HG03354 (cell line): ENCODE results near the gene TPRA1.
"Not testable (repeated sequence)": the region's sequence is repeated elsewhere in the genome, so short reads cannot be mapped to it uniquely, and the experiment has no call there.

Experiments used
- ATAC-seq: cut with Tn5 transposase; IDR thresholded peaks from one replicate; pipeline ENCODE4 v1.9.1; 2021; ENCODE audit warnings: mild to moderate bottlenecking; ENCODE audit not compliant: unreplicated experiment, poor library complexity, severe bottlenecking

The TPRA1 gene

DNA sequence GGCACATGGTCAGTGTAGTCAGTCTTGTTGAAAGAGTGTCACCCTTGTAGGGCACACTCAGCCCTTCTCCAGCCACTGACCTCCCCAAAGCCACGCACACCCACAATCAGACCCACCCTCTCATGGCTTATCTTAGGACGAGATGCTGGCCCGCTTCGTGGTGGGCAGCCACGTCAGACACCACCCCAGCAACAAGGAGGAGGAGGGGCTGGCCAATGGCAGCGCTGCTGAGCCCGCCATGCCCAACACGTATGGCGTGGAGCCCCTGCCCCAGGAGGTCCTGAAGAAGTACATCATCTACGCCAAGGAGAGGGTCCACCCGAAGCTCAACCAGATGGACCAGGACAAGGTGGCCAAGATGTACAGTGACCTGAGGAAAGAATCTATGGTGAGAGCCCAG is 28.4 kb upstream of the TPRA1 start:
- ATAC-seq, result no peak

DNA sequence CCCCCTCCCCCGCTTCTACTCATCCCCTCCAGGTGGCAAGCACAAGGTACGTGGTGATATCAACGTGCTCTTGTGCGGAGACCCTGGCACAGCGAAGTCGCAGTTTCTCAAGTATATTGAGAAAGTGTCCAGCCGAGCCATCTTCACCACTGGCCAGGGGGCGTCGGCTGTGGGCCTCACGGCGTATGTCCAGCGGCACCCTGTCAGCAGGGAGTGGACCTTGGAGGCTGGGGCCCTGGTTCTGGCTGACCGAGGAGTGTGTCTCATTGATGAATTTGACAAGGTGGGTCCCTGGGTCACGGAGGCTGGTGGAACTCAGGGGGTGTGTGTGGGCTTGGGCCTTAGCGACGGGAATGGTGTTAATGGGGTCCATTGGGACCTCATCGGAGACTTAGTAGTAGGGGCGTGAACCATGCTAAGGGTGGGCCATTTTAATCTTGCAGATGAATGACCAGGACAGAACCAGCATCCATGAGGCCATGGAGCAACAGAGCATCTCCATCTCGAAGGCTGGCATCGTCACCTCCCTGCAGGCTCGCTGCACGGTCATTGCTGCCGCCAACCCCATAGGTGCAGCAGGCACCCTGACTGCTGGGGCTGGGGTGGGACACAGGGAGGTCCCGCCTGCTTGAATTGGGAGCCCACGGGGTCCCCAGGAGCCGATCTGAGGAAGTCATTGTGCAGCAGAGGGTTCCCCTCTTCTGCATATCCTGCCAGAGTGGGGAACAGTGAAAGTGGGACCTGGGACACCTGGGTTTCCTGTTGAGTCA is 26.5 kb upstream of the TPRA1 start:
- no peak for ATAC-seq

DNA sequence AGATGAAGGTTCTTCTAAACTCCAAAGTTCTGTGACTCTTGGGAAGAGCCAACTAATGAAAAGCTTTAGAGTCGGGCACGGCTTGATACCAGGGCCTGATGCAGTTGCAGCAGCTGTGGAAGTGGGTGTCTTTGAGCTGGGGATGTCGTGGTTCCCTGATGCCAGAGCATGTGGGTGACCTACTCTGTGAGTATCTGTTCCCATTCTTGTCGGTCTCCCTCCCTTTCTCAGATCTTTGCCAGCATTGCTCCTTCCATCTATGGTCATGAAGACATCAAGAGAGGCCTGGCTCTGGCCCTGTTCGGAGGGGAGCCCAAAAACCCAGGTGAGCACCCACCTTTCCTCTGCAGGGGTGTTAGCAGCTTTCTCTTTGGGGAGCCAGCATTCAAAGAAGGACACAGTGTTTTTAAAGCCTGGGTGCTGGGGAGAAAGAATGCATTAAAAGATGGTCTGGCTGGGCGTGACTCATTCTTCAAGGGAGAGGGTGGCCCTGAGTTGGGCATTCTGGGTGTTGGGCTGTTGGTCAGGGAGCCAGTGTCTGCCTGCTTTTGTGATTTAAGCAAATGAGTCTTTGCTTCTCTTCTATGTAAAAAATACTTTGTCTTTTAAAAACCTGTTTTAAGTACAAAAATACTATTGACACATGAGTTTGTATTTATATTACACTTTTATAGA is 25.2 kb upstream of the TPRA1 start:
- ATAC-seq, result no peak

DNA sequence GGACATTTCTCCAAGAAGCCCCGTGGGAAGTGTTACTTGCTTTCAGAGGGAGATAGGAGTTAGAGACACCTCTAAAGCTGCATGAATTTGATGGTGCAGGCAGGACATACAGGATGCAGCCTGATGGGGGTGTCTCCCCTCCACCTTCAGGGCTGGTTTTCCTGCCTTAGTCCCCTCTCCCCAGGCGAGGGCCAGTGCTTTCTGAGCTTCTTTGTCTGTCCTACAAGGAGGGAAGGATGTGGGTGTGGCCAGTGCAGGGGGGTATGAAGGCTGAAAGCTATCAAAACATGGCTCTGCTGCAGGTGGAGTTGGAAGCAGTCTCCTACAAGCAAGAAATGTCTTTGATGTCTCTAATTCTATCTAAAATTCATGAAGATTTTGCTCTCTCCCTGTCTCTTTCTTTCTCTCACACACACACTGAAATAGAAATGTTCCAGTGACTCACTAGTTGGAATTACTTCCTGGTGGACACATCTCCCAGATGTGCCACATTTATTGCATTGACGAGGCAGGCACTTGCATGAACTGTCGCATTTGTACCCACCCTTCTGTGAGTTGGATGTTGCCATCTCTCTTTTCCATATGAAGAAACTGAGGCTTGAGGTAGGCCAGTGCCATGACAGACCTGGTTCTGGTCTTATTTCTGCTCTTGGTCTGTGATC is 24.5 kb upstream of the TPRA1 start:
- ATAC-seq, result no peak

DNA sequence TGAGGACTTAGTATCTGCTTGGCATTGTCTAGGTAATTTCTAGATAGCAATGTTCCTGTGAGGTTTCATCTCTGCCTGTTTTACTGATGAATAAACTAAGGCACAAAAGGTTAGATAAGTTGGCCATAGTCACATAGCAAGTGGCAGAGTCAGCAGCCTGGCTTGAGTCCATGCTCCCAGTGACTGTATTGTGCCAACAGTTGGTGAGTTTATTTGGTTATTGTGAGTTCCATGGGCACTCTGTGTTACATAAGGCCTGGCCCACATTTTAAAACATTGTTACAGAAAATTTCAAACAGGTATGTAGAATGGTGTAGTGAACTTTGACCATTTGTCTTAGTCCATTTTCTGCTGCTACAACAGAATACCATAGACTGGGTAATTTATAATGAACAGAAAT is 22.9 kb upstream of the TPRA1 start:
- no peak for ATAC-seq

DNA sequence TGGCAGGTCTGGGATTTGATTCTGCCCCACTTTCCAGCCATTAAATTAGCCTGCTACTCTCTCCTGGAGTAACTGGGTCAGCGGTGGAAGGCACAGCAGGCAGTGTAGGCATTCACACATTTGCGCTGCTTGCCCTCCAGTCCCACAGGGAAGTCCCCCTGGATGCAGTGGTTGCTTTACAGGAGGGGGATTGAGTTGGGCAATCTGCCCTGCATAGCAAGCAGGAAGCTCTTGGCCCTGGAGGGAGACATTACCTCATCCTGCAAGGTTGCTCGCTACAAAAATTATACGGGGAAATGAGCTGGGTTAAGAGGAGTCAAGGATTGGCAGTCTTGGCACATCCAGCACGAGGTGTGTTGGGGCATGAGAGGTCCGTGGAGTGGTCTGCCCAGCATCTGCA is 22.4 kb upstream of the TPRA1 start:
- no peak for ATAC-seq

DNA sequence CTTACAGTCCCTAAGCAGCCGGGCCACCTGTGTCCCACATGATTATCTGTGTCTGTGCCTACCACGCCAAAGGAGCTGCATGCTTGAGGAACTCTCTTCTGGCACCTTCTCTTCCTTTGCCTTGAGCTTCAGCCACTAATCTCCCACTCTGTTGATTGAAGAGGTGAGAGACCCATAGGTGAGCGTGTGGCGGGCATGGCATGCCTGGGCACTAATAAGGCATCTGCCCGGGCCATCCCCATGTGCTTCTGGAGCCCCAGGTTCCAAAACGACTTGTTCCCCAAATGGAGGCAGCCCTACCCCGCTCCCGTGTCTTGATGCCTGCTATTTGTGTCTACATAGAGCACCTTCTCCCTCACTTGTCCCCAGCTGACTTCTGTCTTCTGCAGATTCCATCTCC is 20.7 kb upstream of the TPRA1 start:
- no peak for ATAC-seq

DNA sequence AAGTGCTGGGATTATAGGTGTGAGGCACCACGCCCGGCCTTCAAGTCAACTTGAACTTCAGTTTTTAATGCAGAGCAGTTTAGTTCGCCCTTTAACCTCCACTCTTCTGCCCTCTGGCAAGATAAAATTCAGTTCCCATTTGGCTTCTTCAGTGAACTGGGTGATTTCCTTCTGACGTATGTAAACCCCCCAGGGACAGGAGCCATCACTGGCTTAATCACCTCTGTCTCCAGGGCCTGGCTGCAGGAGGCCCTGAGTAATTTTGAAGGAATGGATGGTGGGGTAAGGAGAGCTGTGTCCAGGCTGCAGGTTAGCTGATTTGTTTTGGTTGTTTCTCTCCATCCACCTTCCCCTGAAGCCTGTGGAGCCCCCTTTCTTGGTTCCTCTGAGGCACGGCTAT is 19.6 kb upstream of the TPRA1 start:
- ATAC-seq, result no peak

DNA sequence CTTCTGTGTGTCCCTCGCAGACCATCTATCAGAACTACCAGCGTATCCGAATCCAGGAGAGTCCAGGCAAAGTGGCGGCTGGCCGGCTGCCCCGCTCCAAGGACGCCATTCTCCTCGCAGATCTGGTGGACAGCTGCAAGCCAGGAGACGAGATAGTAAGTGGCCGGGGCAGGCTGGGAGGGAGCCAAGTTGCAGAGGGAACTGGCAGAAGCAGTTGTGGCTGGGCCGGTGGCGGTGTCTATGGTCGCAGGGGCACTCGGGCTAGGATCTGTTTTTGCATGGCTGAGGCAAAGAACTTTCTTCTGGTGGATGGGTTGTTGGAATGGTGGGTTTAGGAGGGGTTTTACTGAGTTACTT is 17.8 kb upstream of the TPRA1 start:
- no peak for ATAC-seq

DNA sequence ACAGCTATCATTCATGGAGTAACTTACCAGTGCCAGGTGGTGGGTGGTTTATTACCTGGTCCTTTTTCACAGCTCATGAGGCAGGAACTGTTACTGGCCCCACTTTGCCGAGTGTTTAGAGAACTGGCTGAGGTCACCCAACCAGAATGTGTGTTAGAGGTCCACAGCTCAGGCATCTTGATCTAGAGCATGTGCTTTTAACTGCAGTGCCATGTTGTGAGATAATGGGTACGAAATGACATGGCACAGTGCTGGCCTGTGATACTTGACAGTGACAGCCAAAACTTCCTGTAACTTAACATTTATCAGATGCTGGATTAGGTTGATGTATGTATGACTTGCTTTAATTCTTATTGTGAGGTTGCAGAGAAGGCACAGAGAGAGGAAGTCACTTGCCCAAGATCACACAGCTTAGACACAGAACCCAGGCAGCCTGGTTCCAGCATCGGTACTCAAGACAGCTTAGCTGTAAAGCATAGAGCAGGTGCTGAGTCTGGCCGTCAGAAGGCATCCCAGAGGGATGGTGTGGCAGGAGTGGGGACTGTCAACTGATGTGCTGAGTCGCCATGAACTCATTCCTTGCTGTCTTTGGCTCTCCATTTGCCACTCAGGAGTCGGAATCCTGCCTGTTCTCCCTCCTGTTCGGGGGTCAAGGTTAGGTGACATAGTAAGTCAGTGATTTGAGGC is 17.3 kb upstream of the TPRA1 start:
- ATAC-seq, result no peak

DNA sequence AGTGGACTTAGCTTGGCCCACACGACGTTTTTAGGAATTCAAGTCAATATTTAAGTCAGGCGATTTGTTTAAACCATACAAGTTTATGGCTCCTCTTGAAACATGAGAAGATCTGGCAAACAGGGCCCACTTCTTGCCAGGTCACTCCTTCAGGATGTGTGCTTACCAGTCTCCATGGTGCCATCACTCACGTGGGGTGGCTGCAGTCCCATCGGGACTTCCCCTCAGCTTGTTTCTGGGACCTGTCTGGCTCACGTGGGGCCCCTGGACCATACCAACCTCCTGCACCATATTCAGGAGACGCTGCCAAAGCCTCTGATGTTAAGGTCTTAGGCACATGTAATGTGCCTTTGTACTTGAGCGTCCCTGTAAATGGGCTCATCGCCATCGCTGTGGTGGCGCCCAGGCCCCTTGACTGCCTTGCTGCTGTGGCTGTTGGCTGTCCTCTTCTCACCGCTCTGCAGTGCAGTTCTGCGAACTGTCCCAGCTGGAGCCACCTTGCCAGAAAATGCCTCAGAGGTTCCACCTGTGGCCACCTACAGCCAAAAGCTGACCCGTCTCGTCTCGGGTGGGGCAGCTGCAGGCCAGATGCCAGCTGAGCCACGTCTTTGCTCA is 16.6 kb upstream of the TPRA1 start:
- no peak for ATAC-seq

DNA sequence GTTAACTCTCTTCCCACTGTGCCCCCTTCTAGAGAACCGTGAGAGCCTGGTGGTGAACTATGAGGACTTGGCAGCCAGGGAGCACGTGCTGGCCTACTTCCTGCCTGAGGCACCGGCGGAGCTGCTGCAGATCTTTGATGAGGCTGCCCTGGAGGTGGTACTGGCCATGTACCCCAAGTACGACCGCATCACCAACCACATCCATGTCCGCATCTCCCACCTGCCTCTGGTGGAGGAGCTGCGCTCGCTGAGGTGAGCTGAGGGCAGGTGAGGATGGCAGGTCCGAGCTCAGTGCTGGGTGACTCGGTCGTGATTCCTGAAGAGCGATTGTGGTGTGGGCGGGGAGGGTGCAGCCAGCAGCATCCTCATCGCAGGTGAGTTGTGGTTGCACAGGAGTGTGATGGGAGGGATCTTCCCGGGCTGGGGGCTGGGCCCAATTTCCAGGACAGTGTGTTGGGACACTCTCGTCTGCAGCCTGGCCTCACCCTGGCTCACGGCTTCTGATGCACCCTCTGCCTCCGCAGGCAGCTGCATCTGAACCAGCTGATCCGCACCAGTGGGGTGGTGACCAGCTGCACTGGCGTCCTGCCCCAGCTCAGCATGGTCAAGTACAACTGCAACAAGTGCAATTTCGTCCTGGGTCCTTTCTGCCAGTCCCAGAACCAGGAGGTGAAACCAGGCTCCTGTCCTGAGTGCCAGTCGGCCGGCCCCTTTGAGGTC is 15.7 kb upstream of the TPRA1 start:
- ATAC-seq, result no peak

DNA sequence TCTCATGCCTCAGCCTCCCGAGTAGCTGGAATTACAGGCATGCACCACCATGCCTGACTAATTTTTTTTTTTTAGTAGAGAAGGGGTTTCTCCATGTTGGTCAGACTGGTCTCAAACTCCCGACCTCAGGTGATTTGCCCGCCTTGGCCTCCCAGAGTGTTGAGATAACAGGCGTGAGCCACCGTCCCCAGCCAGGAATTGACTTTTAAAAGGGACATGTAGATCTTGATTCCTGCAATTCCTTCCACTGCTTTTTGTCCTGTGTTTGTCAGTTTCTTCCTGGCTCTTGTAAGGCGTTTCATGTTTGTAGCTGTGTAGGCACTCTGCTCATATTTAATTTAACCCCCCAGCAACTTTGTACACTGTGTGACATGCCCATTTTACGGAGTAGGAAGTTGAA is 15.0 kb upstream of the TPRA1 start:
- ATAC-seq, result not testable (repeated sequence)

DNA sequence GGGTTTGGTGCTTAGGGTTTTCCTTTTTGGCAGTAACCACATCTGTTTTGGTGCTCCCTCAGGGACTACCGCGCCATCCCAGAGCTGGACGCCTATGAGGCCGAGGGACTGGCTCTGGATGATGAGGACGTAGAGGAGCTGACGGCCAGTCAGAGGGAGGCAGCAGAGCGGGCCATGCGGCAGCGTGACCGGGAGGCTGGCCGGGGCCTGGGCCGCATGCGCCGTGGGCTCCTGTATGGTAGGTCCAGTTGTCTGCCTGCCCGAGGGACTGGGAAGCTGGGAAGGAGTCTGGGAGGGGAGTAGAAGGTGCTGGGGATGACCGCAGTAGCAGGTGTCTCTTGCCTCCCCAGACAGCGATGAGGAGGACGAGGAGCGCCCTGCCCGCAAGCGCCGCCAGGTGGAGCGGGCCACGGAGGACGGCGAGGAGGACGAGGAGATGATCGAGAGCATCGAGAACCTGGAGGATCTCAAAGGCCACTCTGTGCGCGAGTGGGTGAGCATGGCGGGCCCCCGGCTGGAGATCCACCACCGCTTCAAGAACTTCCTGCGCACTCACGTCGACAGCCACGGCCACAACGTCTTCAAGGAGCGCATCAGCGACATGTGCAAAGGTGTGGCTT is 14.1 kb upstream of the TPRA1 start:
- no peak for ATAC-seq

DNA sequence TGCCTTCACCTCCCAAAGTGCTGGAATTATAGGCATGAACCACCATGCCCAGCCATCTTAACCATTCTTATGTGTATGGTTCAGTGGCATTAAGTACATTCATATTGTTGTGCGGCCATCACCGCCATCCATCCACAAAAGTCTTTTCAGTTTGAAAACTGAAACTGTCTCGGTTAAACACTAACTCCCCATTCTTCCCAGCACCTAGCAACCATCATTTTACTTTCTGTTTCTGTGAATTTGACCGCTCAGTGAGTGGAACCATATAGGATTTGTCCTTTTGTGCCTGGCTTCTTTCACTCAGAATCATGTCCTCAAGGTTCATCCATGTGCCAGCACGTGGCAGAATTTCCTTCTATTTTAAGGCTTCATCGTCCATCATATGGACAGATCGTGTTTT is 13.5 kb upstream of the TPRA1 start:
- peak; percentile 53 for ATAC-seq

DNA sequence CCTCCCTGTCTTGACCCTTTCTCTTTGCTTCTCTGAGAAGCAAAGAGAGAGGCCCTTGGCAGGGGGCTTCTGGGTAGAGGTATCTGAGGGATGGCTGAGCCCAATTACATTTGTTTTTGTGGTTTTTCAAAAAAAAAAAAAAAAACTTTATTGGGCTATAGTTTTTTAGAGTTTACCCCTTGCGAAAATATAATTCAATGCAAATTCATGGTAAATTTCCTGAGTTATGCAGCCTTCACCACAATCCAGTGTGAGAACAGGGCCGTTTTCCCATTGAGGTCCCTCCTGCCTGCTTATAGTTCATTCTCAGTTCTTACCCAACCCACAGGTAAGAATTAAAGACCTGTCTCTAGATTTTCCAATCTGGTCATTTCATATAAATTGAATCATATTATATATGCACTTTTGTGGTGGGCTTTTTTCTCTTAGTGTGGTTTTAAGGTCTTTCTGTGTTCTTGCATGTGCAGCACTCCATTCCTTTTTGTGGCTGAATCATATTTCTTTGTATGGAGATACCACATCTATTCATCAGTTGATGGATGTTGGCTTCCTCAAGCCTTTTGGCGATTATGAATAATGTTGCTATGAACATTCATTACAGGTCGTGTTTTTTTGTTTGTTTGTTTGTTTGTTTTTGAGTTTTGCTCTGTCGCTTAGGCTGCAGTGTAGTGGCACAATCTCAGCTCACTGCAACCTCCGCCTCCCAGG is 10.4 kb upstream of the TPRA1 start:
- ATAC-seq, result no peak

DNA sequence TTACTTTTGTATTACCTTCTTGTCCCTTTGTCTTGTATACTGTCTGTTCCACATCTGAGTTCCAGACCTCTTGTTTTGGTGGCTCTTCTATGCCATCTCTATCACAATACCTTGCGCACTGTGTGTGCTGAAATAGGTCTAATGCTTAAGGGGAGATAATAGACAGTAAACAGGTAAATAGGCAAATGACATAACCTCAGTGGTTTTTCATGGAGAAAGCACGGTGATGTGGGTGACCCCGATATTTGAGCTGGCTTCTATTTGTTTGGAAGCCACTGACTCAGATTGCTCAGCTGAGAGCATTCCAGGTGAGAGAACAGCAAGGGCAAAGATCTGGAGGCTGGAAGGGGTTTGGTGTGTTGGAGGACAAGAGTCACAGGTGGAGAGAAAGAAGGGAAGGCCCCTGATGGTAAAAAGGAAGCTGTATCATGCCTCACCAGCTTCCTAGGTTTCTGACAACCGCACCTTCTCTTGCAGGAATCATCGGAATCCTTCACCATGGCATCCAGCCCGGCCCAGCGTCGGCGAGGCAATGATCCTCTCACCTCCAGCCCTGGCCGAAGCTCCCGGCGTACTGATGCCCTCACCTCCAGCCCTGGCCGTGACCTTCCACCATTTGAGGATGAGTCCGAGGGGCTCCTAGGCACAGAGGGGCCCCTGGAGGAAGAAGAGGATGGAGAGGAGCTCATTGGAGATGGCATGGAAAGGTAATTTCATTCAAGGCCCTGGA is 8.5 kb upstream of the TPRA1 start:
- ATAC-seq, result no peak
